Panc1 (cell line): ENCODE data around the gene EPHA7. TPM values are rescaled to one million over a fixed set of nuclear protein-coding genes. Genes with fewer than 3 reads are reported as not detected.

ENCODE experiments used
- ATAC-seq: fragments of 200-7000 bp; cut with Tn5 transposase; 2 replicates; pipeline ENCODE4 v1.9.1; 2020; ENCODE audit warnings: mild to moderate bottlenecking, moderate library complexity
- BruUV-seq: library from RNA; stranded (reverse); fragments of 400-500 nt; replicated peaks from 2 replicates; lab custom pipeline; 2021; lab: Mats Ljungman, UMichigan
- CTCF ChIA-PET: fragments of 300-600 bp; sonication (Branson Sonifier 250); formaldehyde crosslinking; loops from one replicate; lab custom pipeline; 2022; ENCODE audit warnings: antibody characterized with exemption; lab: Charles Lee
- POLR2A ChIA-PET: fragments of 300-600 bp; sonication (Branson Sonifier 250); formaldehyde crosslinking; loops from one replicate; lab custom pipeline; 2022; ENCODE audit warnings: antibody characterized with exemption; lab: Charles Lee
- DNase-seq: peaks from one replicate; pipeline ENCODE4 v3.0.0-alpha.2; 2010; ENCODE audit warnings: low read depth, low spot score
- H3K27ac ChIP-seq: 2 replicates; pipeline ENCODE4 v1.5.1; 2011; ENCODE audit warnings: mild to moderate bottlenecking, low read length, inconsistent platforms
- H3K27me3 ChIP-seq: fragments of 200-500 bp; sonication (Bioruptor generic); 2 replicates; pipeline ENCODE4 v1.6.0; 2014; ENCODE audit warnings: low read length, inconsistent platforms; ENCODE audit not compliant: control insufficient read depth, insufficient read depth
- H3K36me3 ChIP-seq: fragments of 200-500 bp; sonication (Bioruptor generic); 2 replicates; pipeline ENCODE4 v1.5.1; 2014; ENCODE audit warnings: inconsistent platforms, mild to moderate bottlenecking, low read length, moderate library complexity; ENCODE audit not compliant: control insufficient read depth, insufficient read depth
- H3K4me1 ChIP-seq: 2 replicates; pipeline ENCODE4 v1.5.1; 2011; ENCODE audit warnings: inconsistent platforms, mild to moderate bottlenecking, low read length, moderate library complexity; ENCODE audit not compliant: control insufficient read depth, insufficient read depth
- H3K4me3 ChIP-seq, 2 experiments: 2 replicates each; pipeline ENCODE4 v1.5.1; 2011 to 2012; ENCODE audit warnings: low read depth in 2 of 2, low read length in 2 of 2, mild to moderate bottlenecking in 2 of 2, inconsistent platforms in 1 of 2, moderate library complexity in 1 of 2
- H3K9me3 ChIP-seq: fragments of 200-500 bp; sonication (Bioruptor generic); 2 replicates; pipeline ENCODE4 v1.5.1; 2014; ENCODE audit warnings: low read depth, mild to moderate bottlenecking, inconsistent platforms, low read length, moderate library complexity; ENCODE audit not compliant: control insufficient read depth, insufficient read depth
- CTCF ChIP-seq: fragments of 450-650 bp; IDR thresholded peaks from 2 replicates; pipeline ENCODE4 v1.5.1; 2017; ENCODE audit warnings: mild to moderate bottlenecking
- POLR2AphosphoS5 ChIP-seq: IDR thresholded peaks from 2 replicates; pipeline ENCODE4 v1.6.1; 2012; ENCODE audit warnings: mild to moderate bottlenecking, low read depth, low read length, moderate library complexity
- SIN3A ChIP-seq: IDR thresholded peaks from 2 replicates; pipeline ENCODE4 v1.6.1; 2012; ENCODE audit warnings: low read depth, mild to moderate bottlenecking, low read length, moderate library complexity, borderline replicate concordance; ENCODE audit not compliant: insufficient read depth
- TCF7L2 ChIP-seq: IDR thresholded peaks from 2 replicates; pipeline ENCODE4 v1.6.1; 2011; ENCODE audit warnings: mild to moderate bottlenecking, low read depth, low read length, inconsistent platforms
- in situ Hi-C: cut with HindIII; loops from 2 replicates; pipeline ENCODE4 v1.10.0; 2016; ENCODE audit warnings: low sequenced_read_pairs, low pct_unique_long_range_greater_than_20kb
- intact Hi-C: fragments of 100-400 bp; cut with micrococcal nuclease; formaldehyde crosslinking; loops from one replicate; pipeline ENCODE4 v1.10.0; 2022; ENCODE audit not compliant: unreplicated experiment
- total RNA-seq: library from RNA; stranded (reverse); gene quantifications from one replicate; pipeline ENCODE4 v1.2.1, GENCODE V29; 2021; ENCODE audit not compliant: unreplicated experiment
- TF ChIP-seq, protein P1 (sequence below), 2 experiments: IDR thresholded peaks; 2 replicates each; pipeline ENCODE4 v1.6.1; 2011 to 2012; ENCODE audit warnings: low read depth in 2 of 2, control low read depth in 1 of 2, low read length in 1 of 2, mild to moderate bottlenecking in 1 of 2, moderate library complexity in 1 of 2; ENCODE audit not compliant: insufficient read depth in 1 of 2

The EPHA7 gene
- total RNA-seq, 1 experiment from 2014 or later, result 8.6 TPM

GRCh38 chr6:93327857-93328256 lies 91.5 kb downstream of the EPHA7 start:
- BruUV-seq, result no TSS peak
- H3K27ac ChIP-seq, result no peak overlapping the region
- no peaks in the 10 kb centered on the region; the same call in 1 of the 2 replicates for H3K36me3 ChIP-seq
- no peaks in the 10 kb centered on the region for H3K4me1 ChIP-seq
- ChIA-PET POLR2A (no interaction called here), CTCF (no interaction called here)
- DNase-seq (no peak), ATAC-seq (no peak)
- TF ChIP-seq SIN3A, result no peak
- in situ Hi-C loops, result no loop called here
- no peaks in the 10 kb centered on the region for H3K9me3 ChIP-seq
- H3K4me3 ChIP-seq, result no peak overlapping the region
- intact Hi-C loops, result no loop called here
- H3K27me3 ChIP-seq, result no peaks in the 10 kb centered on the region

- in situ Hi-C loops, result no loop called here
Observed at GRCh38 chr6:93325761-93326160, 93.6 kb downstream of the EPHA7 start.

More at GRCh38 chr6:93325761-93326160, 93.6 kb downstream of the EPHA7 start:
- H3K27me3 ChIP-seq, result no peaks in the 10 kb centered on the region
- H3K4me1 ChIP-seq, result no peaks in the 10 kb centered on the region
- no peaks in the 10 kb centered on the region; the same call in 1 of the 2 replicates for H3K36me3 ChIP-seq
- TF ChIP-seq CTCF (no peak), TCF7L2 (no peak), POLR2AphosphoS5 (no peak), SIN3A (no peak)
- TF ChIP-seq, protein P1, sequence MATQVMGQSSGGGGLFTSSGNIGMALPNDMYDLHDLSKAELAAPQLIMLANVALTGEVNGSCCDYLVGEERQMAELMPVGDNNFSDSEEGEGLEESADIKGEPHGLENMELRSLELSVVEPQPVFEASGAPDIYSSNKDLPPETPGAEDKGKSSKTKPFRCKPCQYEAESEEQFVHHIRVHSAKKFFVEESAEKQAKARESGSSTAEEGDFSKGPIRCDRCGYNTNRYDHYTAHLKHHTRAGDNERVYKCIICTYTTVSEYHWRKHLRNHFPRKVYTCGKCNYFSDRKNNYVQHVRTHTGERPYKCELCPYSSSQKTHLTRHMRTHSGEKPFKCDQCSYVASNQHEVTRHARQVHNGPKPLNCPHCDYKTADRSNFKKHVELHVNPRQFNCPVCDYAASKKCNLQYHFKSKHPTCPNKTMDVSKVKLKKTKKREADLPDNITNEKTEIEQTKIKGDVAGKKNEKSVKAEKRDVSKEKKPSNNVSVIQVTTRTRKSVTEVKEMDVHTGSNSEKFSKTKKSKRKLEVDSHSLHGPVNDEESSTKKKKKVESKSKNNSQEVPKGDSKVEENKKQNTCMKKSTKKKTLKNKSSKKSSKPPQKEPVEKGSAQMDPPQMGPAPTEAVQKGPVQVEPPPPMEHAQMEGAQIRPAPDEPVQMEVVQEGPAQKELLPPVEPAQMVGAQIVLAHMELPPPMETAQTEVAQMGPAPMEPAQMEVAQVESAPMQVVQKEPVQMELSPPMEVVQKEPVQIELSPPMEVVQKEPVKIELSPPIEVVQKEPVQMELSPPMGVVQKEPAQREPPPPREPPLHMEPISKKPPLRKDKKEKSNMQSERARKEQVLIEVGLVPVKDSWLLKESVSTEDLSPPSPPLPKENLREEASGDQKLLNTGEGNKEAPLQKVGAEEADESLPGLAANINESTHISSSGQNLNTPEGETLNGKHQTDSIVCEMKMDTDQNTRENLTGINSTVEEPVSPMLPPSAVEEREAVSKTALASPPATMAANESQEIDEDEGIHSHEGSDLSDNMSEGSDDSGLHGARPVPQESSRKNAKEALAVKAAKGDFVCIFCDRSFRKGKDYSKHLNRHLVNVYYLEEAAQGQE (IDR thresholded peaks at IDR 0.05; ENCODE audit: insufficient read depth in 1 of 2, low read depth in 2 of 2, low read length in 1 of 2), result no peak
- BruUV-seq, result no TSS peak
- no peak overlapping the region for H3K4me3 ChIP-seq
- ChIA-PET CTCF (no interaction called here), POLR2A (no interaction called here)
- intact Hi-C loops, result no loop called here
- ATAC-seq, result no peak
- H3K9me3 ChIP-seq, result no peaks in the 10 kb centered on the region
- DNase-seq, result no peak
- H3K27ac ChIP-seq, result no peak overlapping the region
